ENCODE data around the gene IL13RA1.
"Not testable (repeated sequence)": the region's sequence is repeated elsewhere in the genome, so short reads cannot be mapped to it uniquely, and the experiment has no call there.

IL13RA1 gene

GRCh38 chrX:118726887-118727685 is at the start of gene IL13RA1:
Gene IL13RA1 (plus strand): TSS chrX:118727606. CDS start chrX:118727639, 33 bp downstream.
- DNase-seq (ENCODE audit: low read depth in 2 of 2), result no peak

- DNase-seq (ENCODE audit: low read depth in 2 of 2), result no peak
These were observed 48.1 kb upstream of the IL13RA1 start for GRCh38 chrX:118679290-118679689.

GRCh38 chrX:118682258-118683014 is 45.0 kb upstream of the IL13RA1 start:
- DNase-seq (ENCODE audit: low read depth in 2 of 2), result no peak

- DNase-seq (ENCODE audit: low read depth in 2 of 2), result no peak
These were observed 42.0 kb upstream of the IL13RA1 start for GRCh38 chrX:118685393-118685792.

GRCh38 chrX:118688935-118689334 is 38.5 kb upstream of the IL13RA1 start:
- DNase-seq (ENCODE audit: low read depth in 2 of 2), result no peak

GRCh38 chrX:118693843-118694242 is 33.6 kb upstream of the IL13RA1 start:
- no peak for DNase-seq (ENCODE audit: low read depth in 2 of 2)

GRCh38 chrX:118694638-118695037 is 32.8 kb upstream of the IL13RA1 start:
- DNase-seq (ENCODE audit: low read depth in 2 of 2), result no peak

- DNase-seq (ENCODE audit: low read depth in 2 of 2), result no peak
These were observed 28.8 kb upstream of the IL13RA1 start for GRCh38 chrX:118698516-118699170.

- no peak for DNase-seq (ENCODE audit: low read depth in 2 of 2)
These were observed 24.7 kb upstream of the IL13RA1 start for GRCh38 chrX:118702741-118703140.

- no peak for DNase-seq (ENCODE audit: low read depth in 2 of 2)
These were observed 20.7 kb upstream of the IL13RA1 start for GRCh38 chrX:118706681-118707080.

GRCh38 chrX:118714521-118714920 is 12.9 kb upstream of the IL13RA1 start:
- DNase-seq (ENCODE audit: low read depth in 2 of 2), result no peak

- DNase-seq (ENCODE audit: low read depth in 2 of 2), result not testable (repeated sequence)
These were observed 11.5 kb upstream of the IL13RA1 start for GRCh38 chrX:118715917-118716316.

- DNase-seq (ENCODE audit: low read depth in 2 of 2), result not testable (repeated sequence)
These were observed 10.6 kb upstream of the IL13RA1 start for GRCh38 chrX:118716833-118717232.

- no peak for DNase-seq (ENCODE audit: low read depth in 2 of 2)
These were observed 9.6 kb upstream of the IL13RA1 start for GRCh38 chrX:118717678-118718391.

- no peak for DNase-seq (ENCODE audit: low read depth in 2 of 2)
These were observed 8.7 kb upstream of the IL13RA1 start for GRCh38 chrX:118718737-118719136.

GRCh38 chrX:118720058-118720707 is 7.2 kb upstream of the IL13RA1 start:
- no peak for DNase-seq (ENCODE audit: low read depth in 2 of 2)

GRCh38 chrX:118723376-118723775 is 4.0 kb upstream of the IL13RA1 start:
- no peak for DNase-seq (ENCODE audit: low read depth in 2 of 2)

GRCh38 chrX:118724365-118724764 is 3.0 kb upstream of the IL13RA1 start:
- no peak for DNase-seq (ENCODE audit: low read depth in 2 of 2)

GRCh38 chrX:118724775-118725174 is 2.6 kb upstream of the IL13RA1 start:
- no peak for DNase-seq (ENCODE audit: low read depth in 2 of 2)

- no peak for DNase-seq (ENCODE audit: low read depth in 2 of 2)
These were observed 1.0 kb upstream of the IL13RA1 start for GRCh38 chrX:118726396-118726795.

- no peak for DNase-seq (ENCODE audit: low read depth in 2 of 2)
These were observed 407 bp downstream of the IL13RA1 start for GRCh38 chrX:118727686-118728339.

Measured in stimulated activated CD8-positive, alpha-beta memory T cell treated with anti-CD3 and anti-CD28 coated beads, Interleukin-7, amount 100 ng/mL, for 1 hour (primary cell).